Epithelial cell of prostate (primary cell): Measurements from ENCODE around the gene DAAM2.

ENCODE experiments used
- DNase-seq: peaks from one replicate; pipeline ENCODE4 v3.0.0-alpha.2; 2011; ENCODE audit warnings: low read depth, low spot score
- H3K27ac ChIP-seq: fragments of 450-650 bp; 2 replicates; pipeline ENCODE4 v1.5.1; 2017; ENCODE audit warnings: mild to moderate bottlenecking

The DAAM2 gene

DNA sequence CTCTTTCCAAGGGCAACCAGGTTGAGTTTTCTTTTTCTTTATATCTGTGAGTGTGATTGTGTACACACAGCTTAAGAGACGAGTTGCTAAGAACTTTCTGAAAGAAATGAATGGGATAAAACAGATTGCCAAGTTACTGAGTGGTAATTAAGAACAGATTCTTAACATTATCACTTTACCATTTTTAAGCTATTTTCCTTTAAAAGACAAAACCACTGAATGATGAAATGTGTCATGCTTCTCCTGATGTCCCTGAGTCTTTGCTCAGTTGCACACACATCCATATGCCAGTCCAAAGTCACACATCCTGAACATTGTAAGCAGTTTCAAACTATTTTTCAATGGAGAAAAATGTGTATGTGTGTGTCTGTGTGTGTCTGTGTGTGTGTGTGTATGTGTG is 5.5 kb upstream of the DAAM2 start:
- DNase-seq, result no peak
- no peak overlapping the region for H3K27ac ChIP-seq

DNA sequence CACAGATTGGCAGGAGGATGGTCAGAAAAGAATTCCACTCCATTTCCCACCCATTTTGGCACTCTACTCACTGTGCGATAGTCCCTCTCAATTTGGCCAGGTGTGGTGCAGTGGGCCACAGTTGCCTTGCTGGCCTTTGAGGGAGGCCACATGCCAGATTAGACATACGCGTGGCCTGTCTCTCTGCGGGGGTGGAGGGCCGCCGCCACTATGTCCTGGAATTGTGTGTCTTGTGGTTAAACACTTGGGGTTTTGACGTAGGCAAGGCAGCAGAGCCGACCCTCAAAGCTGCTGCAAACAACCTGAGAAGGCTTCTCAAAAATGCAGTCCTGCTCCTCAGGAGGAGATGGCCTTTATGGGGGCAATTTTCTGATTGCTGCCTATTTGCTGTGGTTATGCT is 4.9 kb upstream of the DAAM2 start:
- H3K27ac ChIP-seq, result no peak overlapping the region
- no peak for DNase-seq

DNA sequence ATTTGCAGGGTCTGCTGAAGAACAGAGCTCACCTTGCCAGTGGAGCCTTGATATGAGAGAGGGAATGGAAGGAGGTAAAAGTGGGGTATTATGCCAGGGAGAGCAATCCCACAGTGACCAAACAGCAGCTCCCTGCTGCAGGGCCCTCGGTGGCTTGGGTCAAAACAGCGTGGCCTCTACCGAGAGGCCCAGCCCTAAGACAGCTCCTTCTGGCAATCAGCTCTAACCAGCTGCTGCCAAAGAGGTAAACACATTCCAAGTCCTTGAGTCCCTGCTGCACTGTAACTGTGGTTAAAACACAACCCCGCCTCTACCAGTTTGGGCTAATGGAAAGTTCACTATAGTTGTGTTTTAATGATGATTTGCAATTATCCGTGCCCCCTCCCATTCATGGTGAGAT is 1.4 kb upstream of the DAAM2 start:
- no peak for DNase-seq
- H3K27ac ChIP-seq, result no peak overlapping the region

DNA sequence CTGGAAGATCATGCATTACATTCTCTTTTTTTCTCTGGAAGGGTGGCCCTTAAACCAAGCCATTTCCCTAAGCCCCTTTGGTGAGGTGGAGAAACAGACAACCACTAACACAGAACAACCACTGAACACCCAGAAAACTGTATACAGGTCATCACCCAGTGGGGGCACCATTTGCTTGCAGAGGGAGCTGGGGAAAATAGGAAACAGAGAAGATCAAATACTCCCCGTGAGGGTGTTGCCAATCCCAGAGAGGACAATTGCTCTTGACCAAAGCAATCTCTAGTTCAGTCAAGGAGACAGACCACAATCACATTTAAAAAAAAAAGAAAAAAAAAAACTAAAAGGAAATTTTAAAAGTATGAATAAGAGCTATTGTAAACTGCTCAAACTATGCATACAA is 865 bp upstream of the DAAM2 start:
- H3K27ac ChIP-seq, result no peak overlapping the region
- DNase-seq, result no peak

DNA sequence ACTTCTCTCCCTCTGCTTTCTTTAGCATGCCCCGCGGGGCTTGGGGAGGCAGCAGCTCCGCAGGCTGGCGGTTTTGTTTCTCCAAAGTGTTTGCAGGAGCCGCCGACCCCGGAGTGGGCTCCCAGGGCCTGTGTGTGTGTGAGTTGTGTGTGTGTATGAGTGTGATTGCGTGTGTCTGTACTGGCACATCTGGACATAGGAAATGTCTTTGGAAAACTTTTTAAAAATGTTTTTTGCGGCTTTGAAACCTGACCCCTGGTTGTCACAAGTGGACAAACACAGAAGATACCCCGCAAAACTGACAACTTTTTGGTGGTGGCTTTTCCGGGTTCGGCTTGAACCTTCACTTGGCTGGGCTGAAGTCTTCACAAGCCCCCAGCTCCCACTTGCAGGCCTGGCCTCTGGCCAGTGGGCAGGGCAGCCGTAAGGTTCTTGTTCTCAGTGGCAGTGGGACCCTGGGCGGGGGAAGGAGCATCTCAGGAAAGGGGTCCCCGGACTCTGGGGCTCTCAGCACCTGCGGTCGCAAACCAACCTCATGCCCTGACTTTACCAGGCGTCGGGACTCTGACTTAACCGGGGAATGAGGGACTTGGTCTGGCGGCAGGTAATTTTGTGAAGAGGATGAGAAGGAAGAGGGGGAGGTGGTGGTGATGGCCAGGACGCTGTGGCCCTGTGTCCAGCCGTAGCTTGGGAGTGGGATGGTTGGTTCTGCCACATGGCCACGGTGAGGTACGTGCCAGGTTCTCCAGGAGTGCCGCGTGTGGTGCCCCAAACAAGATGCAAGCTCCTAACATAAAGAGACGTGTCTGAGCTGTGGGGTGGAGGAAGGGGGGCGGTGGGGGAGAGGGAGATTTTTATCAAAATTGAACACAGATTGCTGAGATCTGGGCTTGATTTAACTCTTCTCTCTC is 619 bp downstream of the DAAM2 start:
- no peak for DNase-seq
- no peak overlapping the region for H3K27ac ChIP-seq

- H3K27ac ChIP-seq, result no peak overlapping the region
- no peak for DNase-seq
Measured at GRCh38 chr6:39793516-39793915, 1.3 kb downstream of the DAAM2 start.

- no peak overlapping the region for H3K27ac ChIP-seq
- no peak for DNase-seq
Measured at GRCh38 chr6:39794231-39794630, 2.1 kb downstream of the DAAM2 start.

- no peak for DNase-seq
Measured at GRCh38 chr6:39797751-39798150, 5.6 kb downstream of the DAAM2 start.

GRCh38 chr6:39800034-39801032 is 8.2 kb downstream of the DAAM2 start:
- no peak for DNase-seq
- no peak overlapping the region for H3K27ac ChIP-seq

More at GRCh38 chr6:39797751-39798150, 5.6 kb downstream of the DAAM2 start:
- H3K27ac ChIP-seq, result no peak overlapping the region

GRCh38 chr6:39801456-39802251 is 9.5 kb downstream of the DAAM2 start:
- no peak for DNase-seq
- no peak overlapping the region for H3K27ac ChIP-seq

GRCh38 chr6:39803872-39804271 is 11.7 kb downstream of the DAAM2 start:
- no peak overlapping the region for H3K27ac ChIP-seq
- no peak for DNase-seq

DNA sequence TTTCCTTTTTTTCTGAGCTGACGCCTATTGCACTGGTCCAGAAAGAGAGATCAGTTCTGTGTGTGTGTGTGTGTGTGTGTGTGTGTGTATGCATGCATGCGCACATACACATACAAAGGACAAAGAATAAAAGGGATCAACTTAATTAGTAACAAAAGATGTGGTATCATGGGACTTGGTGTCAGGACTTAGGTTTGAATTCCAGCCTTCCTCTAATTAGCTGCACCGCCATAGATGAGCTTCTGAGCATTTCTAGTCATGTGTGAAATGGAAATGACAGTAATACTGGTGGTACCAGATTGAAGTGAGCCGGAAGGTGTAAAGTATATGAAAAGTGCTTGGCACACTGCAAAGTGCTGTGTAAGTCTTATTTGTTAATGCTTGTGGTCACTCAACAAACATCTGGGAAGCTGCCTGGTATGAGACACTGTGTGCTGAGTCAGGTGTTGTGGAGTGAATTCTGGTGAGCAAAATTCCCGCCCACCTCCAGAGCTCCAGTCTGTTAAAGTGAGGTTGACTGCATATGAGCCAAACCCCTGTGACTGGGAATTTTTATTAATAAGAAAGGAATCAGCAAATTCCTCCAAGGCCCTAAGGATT is 12.4 kb downstream of the DAAM2 start:
- DNase-seq, result peak; percentile 37
- no peak overlapping the region for H3K27ac ChIP-seq

DNA sequence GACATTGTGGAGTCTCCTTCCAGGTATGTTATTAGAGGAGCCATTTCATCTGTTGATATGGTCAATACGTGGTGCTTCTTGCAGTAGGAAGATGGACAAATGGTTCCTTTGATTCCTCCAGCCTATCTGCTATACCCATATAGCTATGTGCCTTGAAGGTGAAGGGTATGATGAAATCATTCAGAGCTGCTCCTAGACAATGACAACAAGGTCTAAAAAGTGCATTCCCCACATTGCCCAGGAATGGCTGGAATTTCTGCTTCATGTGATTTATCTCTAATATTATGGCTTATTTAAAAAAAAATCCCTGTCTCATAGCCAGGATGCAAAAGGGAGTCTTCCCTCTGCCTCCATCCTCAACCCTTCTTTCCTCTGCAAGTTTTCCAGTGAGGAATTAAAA is 14.1 kb downstream of the DAAM2 start:
- H3K27ac ChIP-seq, result no peak overlapping the region
- no peak for DNase-seq

DNA sequence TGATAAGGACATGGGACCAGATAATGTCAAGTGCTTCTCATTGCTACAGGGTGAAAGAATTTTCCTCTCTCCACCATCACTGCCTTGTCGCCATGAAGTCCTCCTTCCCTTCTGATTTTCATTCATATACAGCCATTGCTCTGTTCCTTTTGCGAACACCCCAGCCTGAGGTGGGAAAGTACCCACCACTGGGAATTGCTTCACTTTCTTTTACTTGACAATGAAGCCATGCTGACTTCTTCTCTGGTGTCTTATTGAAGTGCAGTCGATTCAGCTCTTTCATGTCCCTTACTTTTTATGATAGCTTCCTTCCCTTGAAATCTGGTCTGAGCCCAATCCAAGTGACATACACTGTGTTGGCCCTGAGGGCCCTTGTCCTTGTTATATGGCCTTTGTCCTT is 16.2 kb downstream of the DAAM2 start:
- no peak for DNase-seq

GRCh38 chr6:39808964-39809363 is 16.8 kb downstream of the DAAM2 start:
- H3K27ac ChIP-seq, result no peak overlapping the region
- no peak for DNase-seq

More for the DNA sequence above, 16.2 kb downstream of the DAAM2 start:
- no peak overlapping the region for H3K27ac ChIP-seq

GRCh38 chr6:39811835-39812345 is 19.7 kb downstream of the DAAM2 start:
- no peak for DNase-seq
- H3K27ac ChIP-seq, result no peak overlapping the region

DNA sequence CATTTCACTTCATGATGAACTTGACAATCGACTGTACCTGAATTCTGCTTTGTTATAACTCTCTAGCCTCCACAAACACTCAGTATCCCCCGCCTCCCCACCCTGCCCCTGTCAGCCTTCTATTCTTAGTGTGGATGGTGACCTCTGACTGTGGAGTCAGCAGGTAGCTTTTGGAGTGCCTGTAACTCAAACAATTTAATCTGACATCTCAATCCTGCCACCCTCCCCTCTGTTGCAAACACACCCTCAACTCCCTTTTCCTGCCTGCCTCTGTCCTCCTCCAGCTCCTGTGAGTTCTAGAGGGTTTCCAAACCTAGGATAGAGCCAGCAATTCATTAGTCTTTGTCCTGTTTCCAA is 20.3 kb downstream of the DAAM2 start:
- DNase-seq, result no peak
- H3K27ac ChIP-seq, result no peak overlapping the region

GRCh38 chr6:39812853-39813533 is 20.8 kb downstream of the DAAM2 start:
- H3K27ac ChIP-seq, result no peak overlapping the region
- no peak for DNase-seq

DNA sequence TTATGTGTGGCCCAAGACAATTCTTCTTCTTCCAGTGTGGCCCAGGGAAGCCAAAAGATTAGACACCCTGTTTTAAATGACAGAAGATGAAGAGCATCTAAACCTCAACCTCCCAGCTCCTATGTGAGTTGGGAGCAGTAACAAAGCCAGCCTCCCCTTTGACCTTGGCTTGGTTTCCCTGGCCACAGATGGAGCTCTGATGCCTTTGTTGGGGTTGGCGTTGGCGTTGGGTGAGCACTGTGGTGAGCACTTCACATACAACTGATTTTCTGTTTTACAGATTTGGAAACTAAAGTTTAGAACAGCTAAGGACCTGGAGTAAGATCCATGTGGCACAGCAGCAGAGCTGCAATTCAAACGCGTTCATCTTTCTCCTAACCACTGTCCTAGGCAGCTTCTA is 22.1 kb downstream of the DAAM2 start:
- no peak for DNase-seq

More for the DNA sequence above, 22.1 kb downstream of the DAAM2 start:
- no peak overlapping the region for H3K27ac ChIP-seq
